Lower leg skin (tissue), 3 donors: ENCODE data around the gene LRP1B.

ENCODE experiments used
- CTCF ChIP-seq, 3 donors: fragments of 450-650 bp; IDR thresholded peaks; one replicate each; pipeline ENCODE4 v1.5.1; 2016; ENCODE audit warnings: antibody characterized with exemption in 3 of 3, mild to moderate bottlenecking in 3 of 3, moderate library complexity in 2 of 3
- POLR2A ChIP-seq, 2 donors: fragments of 450-650 bp; IDR thresholded peaks; one replicate each; pipeline ENCODE4 v1.6.1; 2016 to 2017; ENCODE audit warnings: antibody characterized with exemption in 2 of 2, mild to moderate bottlenecking in 1 of 2, moderate library complexity in 1 of 2

GRCh38 chr2:141341444-141341843 is 789.4 kb downstream of the LRP1B start:
- TF ChIP-seq CTCF (IDR thresholded peaks at IDR 0.05) (no peak), POLR2A (IDR thresholded peaks at IDR 0.05) (no peak)
